ENCODE results near the gene VIPAS39.

The VIPAS39 gene

GRCh38 chr14:77458249-77458950 is 999 bp upstream of the VIPAS39 start:
- no CpG with 5 or more reads among the region's 29 CpGs for WGBS (ENCODE audit: extremely low coverage, insufficient coverage, insufficient read length)
- Histone ChIP-seq H3K9ac (ENCODE audit: low read length) (peak overlapping the region; percentile 78), H2BK5ac (ENCODE audit: low read depth, low read length, poor library complexity) (peak overlapping the region; percentile 29), H3K4me1 (ENCODE audit: control insufficient read depth in 1 of 2, insufficient read depth in 2 of 2, low read length in 2 of 2) (no peaks in the 10 kb centered on the region), H3K4me3 (ENCODE audit: low read depth, low read length) (peak overlapping the region; percentile 94), H3K23ac (ENCODE audit: low read length) (no peak overlapping the region), H3K27me3 (ENCODE audit: insufficient read depth, low read length) (no peaks in the 10 kb centered on the region), H3K27ac (ENCODE audit: low read depth, low read length) (peak overlapping the region; percentile 67), H3K79me2 (ENCODE audit: control insufficient read depth, insufficient read depth, low read length, poor library complexity) (peaks cover 8% of the 10 kb centered on the region), H3K4me2 (ENCODE audit: low read length) (peak overlapping the region; percentile 90), H2AFZ (ENCODE audit: insufficient read depth, low read length, poor library complexity) (peak overlapping the region; percentile 50), H4K91ac (ENCODE audit: low read depth, low read length) (peak overlapping the region; percentile 64), H3K18ac (ENCODE audit: low read length) (peak overlapping the region; percentile 71), H2AK5ac (ENCODE audit: low read length) (peak overlapping the region; percentile 16), H3K79me1 (ENCODE audit: low read length) (peaks cover 9% of the 10 kb centered on the region), H4K8ac (ENCODE audit: low read depth, low read length) (peak overlapping the region; percentile 56), H3K9me3 (ENCODE audit: insufficient read depth, low read depth, low read length) (no peaks in the 10 kb centered on the region), H2BK12ac (ENCODE audit: low read length) (no peak overlapping the region), H4K12ac (ENCODE audit: low read depth, low read length) (peak overlapping the region; percentile 15), H2BK120ac (ENCODE audit: insufficient read depth, low read length, poor library complexity) (no peak overlapping the region), H3K36me3 (ENCODE audit: control insufficient read depth in 1 of 2, insufficient read depth in 2 of 2, low read length in 2 of 2) (peaks cover 16 to 33% of the 10 kb centered on the region in 2 experiments), H3K14ac (ENCODE audit: low read length) (peak overlapping the region; percentile 75), H3K4ac (ENCODE audit: low read depth, low read length) (peak overlapping the region; percentile 46)
- peak; percentile 54 to 73 for DNase-seq

DNA sequence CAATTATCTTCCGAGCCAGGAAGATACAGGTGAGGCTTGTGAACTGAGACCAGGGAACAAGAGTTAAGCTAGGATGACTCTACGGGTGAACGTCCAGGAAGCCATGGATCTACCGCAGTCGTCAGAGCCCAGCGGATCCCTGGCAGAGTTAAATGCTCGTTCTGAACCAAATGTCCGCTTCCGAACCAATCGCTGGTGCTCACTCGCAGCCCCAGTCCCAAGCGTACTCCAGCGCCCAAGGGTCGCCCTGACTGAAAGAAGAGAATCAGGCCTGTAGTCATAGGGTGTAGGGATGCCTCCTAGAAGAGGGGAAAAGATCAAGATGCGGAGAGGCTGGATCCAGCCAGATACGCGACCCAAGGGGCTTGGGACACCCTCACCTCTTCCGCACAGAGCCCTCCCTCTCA is 283 bp downstream of the VIPAS39 start:
- no peaks in the 10 kb centered on the region for H3K4me1 ChIP-seq (ENCODE audit: control insufficient read depth in 1 of 2, insufficient read depth in 2 of 2, low read length in 2 of 2)
- H3K4ac ChIP-seq (ENCODE audit: low read depth, low read length): peak overlapping the region; percentile 9
- H3K79me2 ChIP-seq (ENCODE audit: control insufficient read depth, insufficient read depth, low read length, poor library complexity): peaks cover 8% of the 10 kb centered on the region
- H3K4me2 ChIP-seq (ENCODE audit: low read length): peak overlapping the region; percentile 88
- no CpG with 5 or more reads among the region's 18 CpGs for WGBS (ENCODE audit: extremely low coverage, insufficient coverage, insufficient read length)
- peak overlapping the region; percentile 72 for H4K8ac ChIP-seq (ENCODE audit: low read depth, low read length)
- peak overlapping the region; percentile 13 for H3K27ac ChIP-seq (ENCODE audit: low read depth, low read length)
- H4K12ac ChIP-seq (ENCODE audit: low read depth, low read length): peak overlapping the region; percentile 26
- peak overlapping the region; percentile 18 for H2BK5ac ChIP-seq (ENCODE audit: low read depth, low read length, poor library complexity)
- no peak overlapping the region for H3K23ac ChIP-seq (ENCODE audit: low read length)
- H3K4me3 ChIP-seq (ENCODE audit: low read depth, low read length): peak overlapping the region; percentile 89
- H3K9ac ChIP-seq (ENCODE audit: low read length): peak overlapping the region; percentile 76
- no peaks in the 10 kb centered on the region for H3K27me3 ChIP-seq (ENCODE audit: insufficient read depth, low read length)
- no peaks in the 10 kb centered on the region for H3K9me3 ChIP-seq (ENCODE audit: insufficient read depth, low read depth, low read length)
- H3K14ac ChIP-seq (ENCODE audit: low read length): peak overlapping the region; percentile 46
- H4K91ac ChIP-seq (ENCODE audit: low read depth, low read length): peak overlapping the region; percentile 40
- H3K79me1 ChIP-seq (ENCODE audit: low read length): peaks cover 9% of the 10 kb centered on the region
- H2AFZ ChIP-seq (ENCODE audit: insufficient read depth, low read length, poor library complexity): peak overlapping the region; percentile 27
- H3K18ac ChIP-seq (ENCODE audit: low read length): peak overlapping the region; percentile 30
- peak in 1 of 2 donors; percentile 53 for DNase-seq
- peak overlapping the region; percentile 6 for H2BK120ac ChIP-seq (ENCODE audit: insufficient read depth, low read length, poor library complexity)
- no peak overlapping the region for H2AK5ac ChIP-seq (ENCODE audit: low read length)
- no peak overlapping the region for H2BK12ac ChIP-seq (ENCODE audit: low read length)
- peaks cover 12 to 28% of the 10 kb centered on the region in 2 experiments for H3K36me3 ChIP-seq (ENCODE audit: control insufficient read depth in 1 of 2, insufficient read depth in 2 of 2, low read length in 2 of 2)

GRCh38 chr14:77455966-77456640 is 1.3 kb downstream of the VIPAS39 start:
- Histone ChIP-seq H3K4ac (ENCODE audit: low read depth, low read length) (no peak overlapping the region), H3K23ac (ENCODE audit: low read length) (no peak overlapping the region), H2BK5ac (ENCODE audit: low read depth, low read length, poor library complexity) (no peak overlapping the region), H2AK5ac (ENCODE audit: low read length) (no peak overlapping the region), H4K91ac (ENCODE audit: low read depth, low read length) (no peak overlapping the region), H3K4me2 (ENCODE audit: low read length) (no peak overlapping the region), H4K8ac (ENCODE audit: low read depth, low read length) (no peak overlapping the region), H3K79me2 (ENCODE audit: control insufficient read depth, insufficient read depth, low read length, poor library complexity) (peaks cover 8% of the 10 kb centered on the region), H3K27ac (ENCODE audit: low read depth, low read length) (no peak overlapping the region), H3K27me3 (ENCODE audit: insufficient read depth, low read length) (no peaks in the 10 kb centered on the region), H3K4me3 (ENCODE audit: low read depth, low read length) (no peak overlapping the region), H2AFZ (ENCODE audit: insufficient read depth, low read length, poor library complexity) (no peak overlapping the region), H3K18ac (ENCODE audit: low read length) (no peak overlapping the region), H3K36me3 (ENCODE audit: control insufficient read depth in 1 of 2, insufficient read depth in 2 of 2, low read length in 2 of 2) (peaks cover 9 to 23% of the 10 kb centered on the region in 2 experiments), H2BK12ac (ENCODE audit: low read length) (no peak overlapping the region), H3K9ac (ENCODE audit: low read length) (no peak overlapping the region), H4K12ac (ENCODE audit: low read depth, low read length) (no peak overlapping the region), H3K9me3 (ENCODE audit: insufficient read depth, low read depth, low read length) (no peaks in the 10 kb centered on the region), H3K79me1 (ENCODE audit: low read length) (peaks cover 9% of the 10 kb centered on the region), H3K14ac (ENCODE audit: low read length) (no peak overlapping the region), H3K4me1 (ENCODE audit: control insufficient read depth in 1 of 2, insufficient read depth in 2 of 2, low read length in 2 of 2) (no peaks in the 10 kb centered on the region), H2BK120ac (ENCODE audit: insufficient read depth, low read length, poor library complexity) (no peak overlapping the region)
- no peak for DNase-seq
- WGBS (ENCODE audit: extremely low coverage, insufficient coverage, insufficient read length): no CpG with 5 or more reads among the region's 2 CpGs

DNA sequence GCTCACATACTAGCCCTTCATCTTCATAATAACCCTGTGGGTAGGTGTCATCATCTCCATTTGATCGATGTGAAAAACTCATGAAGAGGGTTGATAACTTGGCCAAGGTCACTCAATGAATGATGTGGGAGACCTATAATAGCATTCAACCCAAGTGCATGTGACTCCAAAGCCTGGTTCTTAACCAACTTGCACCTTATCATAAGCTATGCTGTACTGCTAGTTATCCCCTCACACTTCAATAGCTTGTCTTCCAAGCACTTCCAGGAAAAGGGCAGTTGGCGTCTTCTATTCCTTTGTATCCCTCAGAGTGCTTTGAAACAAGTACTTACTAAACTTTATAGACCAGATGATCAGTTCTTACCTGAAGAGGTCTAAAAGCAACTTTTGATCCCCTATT is 15.2 kb downstream of the VIPAS39 start:
- Histone ChIP-seq H3K14ac (ENCODE audit: low read length) (no peak overlapping the region), H3K4me3 (ENCODE audit: low read depth, low read length) (no peak overlapping the region), H3K23ac (ENCODE audit: low read length) (no peak overlapping the region), H3K4me1 (ENCODE audit: control insufficient read depth in 1 of 2, insufficient read depth in 2 of 2, low read length in 2 of 2) (no peaks in the 10 kb centered on the region), H3K36me3 (ENCODE audit: control insufficient read depth in 1 of 2, insufficient read depth in 2 of 2, low read length in 2 of 2) (peaks cover 17 to 36% of the 10 kb centered on the region in 2 experiments), H3K4ac (ENCODE audit: low read depth, low read length) (no peak overlapping the region), H2BK5ac (ENCODE audit: low read depth, low read length, poor library complexity) (no peak overlapping the region), H3K18ac (ENCODE audit: low read length) (no peak overlapping the region), H4K12ac (ENCODE audit: low read depth, low read length) (no peak overlapping the region), H3K9me3 (ENCODE audit: insufficient read depth, low read depth, low read length) (no peaks in the 10 kb centered on the region), H4K91ac (ENCODE audit: low read depth, low read length) (no peak overlapping the region), H3K79me2 (ENCODE audit: control insufficient read depth, insufficient read depth, low read length, poor library complexity) (no peaks in the 10 kb centered on the region), H2BK12ac (ENCODE audit: low read length) (no peak overlapping the region), H2AK5ac (ENCODE audit: low read length) (no peak overlapping the region), H2BK120ac (ENCODE audit: insufficient read depth, low read length, poor library complexity) (no peak overlapping the region), H2AFZ (ENCODE audit: insufficient read depth, low read length, poor library complexity) (no peak overlapping the region), H3K79me1 (ENCODE audit: low read length) (no peaks in the 10 kb centered on the region), H3K27ac (ENCODE audit: low read depth, low read length) (no peak overlapping the region), H4K8ac (ENCODE audit: low read depth, low read length) (no peak overlapping the region), H3K4me2 (ENCODE audit: low read length) (no peak overlapping the region), H3K9ac (ENCODE audit: low read length) (no peak overlapping the region), H3K27me3 (ENCODE audit: insufficient read depth, low read length) (no peaks in the 10 kb centered on the region)
- no peak for DNase-seq
- no CpG with 5 or more reads among the region's 2 CpGs for WGBS (ENCODE audit: extremely low coverage, insufficient coverage, insufficient read length)
